NCI-H128 (cell line): Measurements from ENCODE around the gene ABCC2.
"Not testable (repeated sequence)": the region's sequence is repeated elsewhere in the genome, so short reads cannot be mapped to it uniquely, and the experiment has no call there.

ENCODE experiments used
- DNase-seq: peaks from one replicate; lab custom pipeline; 2025; ENCODE audit not compliant: unreplicated experiment; lab: John Stamatoyannopoulos, UW

The ABCC2 gene

DNA sequence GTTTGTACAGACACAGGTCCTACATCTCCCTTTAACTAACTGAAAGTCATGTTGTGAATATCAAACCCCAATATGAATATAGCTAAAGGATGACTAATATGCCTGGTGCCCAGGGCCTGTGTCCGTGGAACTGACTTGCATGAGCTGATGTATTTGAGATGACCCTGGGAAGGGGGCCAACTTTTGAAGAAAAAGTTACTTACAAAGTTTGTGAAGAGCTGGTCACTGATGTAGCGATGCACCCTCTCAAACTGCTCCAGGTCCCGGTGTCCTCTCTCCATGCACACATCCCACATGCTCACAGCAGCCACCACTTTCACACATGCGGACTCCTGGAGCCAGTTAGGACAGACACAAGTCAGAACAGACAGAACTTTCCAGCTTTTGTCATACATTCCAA is 106.2 kb downstream of the ABCC2 start:
- DNase-seq: no peak

GRCh38 chr10:99894613-99895012 is 112.2 kb downstream of the ABCC2 start:
- no peak for DNase-seq

GRCh38 chr10:99895066-99895465 is 112.6 kb downstream of the ABCC2 start:
- DNase-seq: not testable (repeated sequence)

DNA sequence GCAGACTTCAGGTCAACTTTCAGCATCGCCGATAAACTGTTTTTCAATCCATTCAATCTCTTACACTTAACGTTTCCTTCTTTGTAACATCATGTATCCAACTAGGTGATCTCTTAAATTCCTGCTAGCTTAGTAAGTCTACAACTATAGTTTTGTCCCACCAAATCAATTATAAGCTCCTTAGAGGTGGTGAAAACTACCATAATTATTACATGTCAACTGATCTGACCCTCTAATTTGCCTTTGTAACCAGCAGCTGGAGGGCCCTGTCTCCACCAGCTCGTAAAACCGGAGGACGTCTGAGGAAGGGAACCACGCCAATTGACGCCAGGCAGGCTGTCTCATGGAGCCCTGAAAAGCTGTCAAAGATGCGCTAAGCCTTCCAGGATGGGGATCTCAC is 113.4 kb downstream of the ABCC2 start:
- DNase-seq: no peak
